Right lobe of liver (tissue), 6 donors: ENCODE data around the gene KIF26A. TPM values are rescaled to one million over a fixed set of nuclear protein-coding genes. Genes with fewer than 3 reads are reported as not detected.

Source experiments
- ATAC-seq, 4 donors: fragments of 200-7000 bp; cut with Tn5 transposase; one replicate each; pipeline ENCODE4 v1.9.1; 2020; ENCODE audit warnings: mild to moderate bottlenecking in 4 of 4, moderate library complexity in 4 of 4
- DNase-seq, 3 donors: peaks; one replicate each; pipeline ENCODE4 v3.0.0-alpha.2; 2020
- H3K27ac ChIP-seq, 3 donors: fragments of 200-600 bp; one replicate each; pipeline ENCODE4 v1.8.0; 2022
- H3K27me3 ChIP-seq, 2 donors: fragments of 200-600 bp; one replicate each; pipeline ENCODE4 v1.8.0; 2022
- H3K36me3 ChIP-seq, 4 donors: fragments of 200-600 bp; sonication (generic) in 1 of 4; one replicate each; pipeline versions ENCODE4 v1.5.1 to v1.8.0; 2017 to 2022; ENCODE audit warnings: control low read depth in 1 of 4
- H3K4me1 ChIP-seq, 4 donors: fragments of 200-600 bp; sonication (generic) in 1 of 4; one replicate each; pipeline versions ENCODE4 v1.5.1 to v1.8.0; 2017 to 2022; ENCODE audit warnings: control low read depth in 1 of 4
- H3K4me3 ChIP-seq, 3 donors: fragments of 200-600 bp; one replicate each; pipeline ENCODE4 v1.8.0; 2022
- H3K9me3 ChIP-seq, 4 donors: fragments of 200-600 bp; sonication (generic) in 1 of 4; one replicate each; pipeline versions ENCODE4 v1.5.1 to v1.8.0; 2017 to 2022; ENCODE audit warnings: control low read depth in 1 of 4
- CTCF ChIP-seq, 4 donors: fragments of 200-600 bp in 3 of 4; fragments of 450-650 bp in 1 of 4; IDR thresholded peaks; one replicate each; pipeline versions ENCODE4 v1.5.1 to v1.8.0; 2016 to 2022; ENCODE audit warnings: antibody characterized with exemption in 4 of 4, mild to moderate bottlenecking in 2 of 4
- POLR2A ChIP-seq: fragments of 450-650 bp; IDR thresholded peaks from one replicate; pipeline ENCODE4 v1.6.1; 2017; ENCODE audit warnings: antibody characterized with exemption, mild to moderate bottlenecking
- WGBS: methylation state at CpG from one replicate; pipeline ENCODE4 v1.1.6; 2018; ENCODE audit warnings: low coverage, low lambda C conversion rate; ENCODE audit not compliant: insufficient coverage; ENCODE audit errors: missing lambda C conversion rate; 5-methylcytosine and 5-hydroxymethylcytosine counted together
- intact Hi-C, 2 donors: fragments of 100-400 bp; cut with DNase I; formaldehyde crosslinking; loops; one replicate each; pipeline versions ENCODE4 v1.11.2 to v1.14.1; 2022
- total RNA-seq, 6 experiments: library from RNA; depleted of rRNA in 2 of 6; stranded (reverse); fragments of >200 nt in 2 of 6; fragmentation: NEBNext Ultra II Directional in 3 of 6; extraction: Animal tissue kit (Norgen Biotek cat#: 25700) in 3 of 6; gene quantifications; one replicate each; pipeline versions ENCODE4 v1.1.0 to v1.2.4, GENCODE V29; 2016 to 2023
- donor health status: DM: no; HTN: yes; CAD: no.
- donor health status: DM: no; HTN: no; CAD: no.
- donor health status: DM: no; HTN: no; CAD: no.
- donor health status: DM: no; HTN: yes; CAD: no.
- donor health status: DM: no; HTN: yes; CAD: no.

The KIF26A gene
- total RNA-seq, 6 experiments from 2014 or later = 0.79 to 1.5 (median 1.1) TPM

GRCh38 chr14:104197449-104198247 lies 59.3 kb downstream of the KIF26A start:
- Histone ChIP-seq H3K27me3 (no peaks in the 10 kb centered on the region), H3K4me1 (no peaks in the 10 kb centered on the region), H3K9me3 (no peaks in the 10 kb centered on the region), H3K27ac (no peak overlapping the region), H3K36me3 (no peaks in the 10 kb centered on the region), H3K4me3 (no peak overlapping the region)
- intact Hi-C loops = no loop called here
- 67% methylated on average over 5 of the region's 5 CpGs for WGBS
- DNase-seq (no peak), ATAC-seq (no peak)
- TF ChIP-seq CTCF (IDR thresholded peaks at IDR 0.05) (no peak), POLR2A (no peak)

- DNase-seq (no peak), ATAC-seq (no peak)
- H3K4me3 ChIP-seq = no peak overlapping the region
- TF ChIP-seq CTCF (IDR thresholded peaks at IDR 0.05) = no peak
- H3K36me3 ChIP-seq = no peaks in the 10 kb centered on the region
- H3K27ac ChIP-seq = no peak overlapping the region
- H3K4me1 ChIP-seq = no peaks in the 10 kb centered on the region
- 58% methylated on average over 7 of the region's 23 CpGs for WGBS
- no peaks in the 10 kb centered on the region for H3K9me3 ChIP-seq
- no peaks in the 10 kb centered on the region for H3K27me3 ChIP-seq
- intact Hi-C loops = no loop called here
These were observed 61.0 kb downstream of the KIF26A start for GRCh38 chr14:104199266-104199895.

- TF ChIP-seq POLR2A = no peak
- TF ChIP-seq CTCF (IDR thresholded peaks at IDR 0.05) = no peak
- intact Hi-C loops = no loop called here
- no peaks in the 10 kb centered on the region for H3K9me3 ChIP-seq
- ATAC-seq (no peak), DNase-seq (no peak)
- no peaks in the 10 kb centered on the region for H3K4me1 ChIP-seq
- no peaks in the 10 kb centered on the region for H3K36me3 ChIP-seq
- no peak overlapping the region for H3K27ac ChIP-seq
- no peak overlapping the region for H3K4me3 ChIP-seq
- no peaks in the 10 kb centered on the region for H3K27me3 ChIP-seq
- WGBS = 68% methylated on average over 3 of the region's 14 CpGs
These were observed 61.7 kb downstream of the KIF26A start for GRCh38 chr14:104200106-104200505.

- Histone ChIP-seq H3K4me1 (no peaks in the 10 kb centered on the region), H3K27ac (no peak overlapping the region), H3K27me3 (no peaks in the 10 kb centered on the region), H3K9me3 (no peaks in the 10 kb centered on the region), H3K36me3 (no peaks in the 10 kb centered on the region), H3K4me3 (no peak overlapping the region)
- intact Hi-C loops = no loop called here
- DNase-seq (no peak), ATAC-seq (no peak)
- no peak for TF ChIP-seq POLR2A
- WGBS = 49% methylated on average over 2 of the region's 10 CpGs
These were observed 62.2 kb downstream of the KIF26A start for GRCh38 chr14:104200591-104200990.

GRCh38 chr14:104201063-104201462 lies 62.7 kb downstream of the KIF26A start:
- Histone ChIP-seq H3K27me3 (no peaks in the 10 kb centered on the region), H3K27ac (no peak overlapping the region), H3K9me3 (no peaks in the 10 kb centered on the region), H3K4me1 (no peaks in the 10 kb centered on the region), H3K4me3 (no peak overlapping the region), H3K36me3 (no peaks in the 10 kb centered on the region)
- no peak for ATAC-seq
- TF ChIP-seq CTCF (IDR thresholded peaks at IDR 0.05) (no peak), POLR2A (no peak)
- DNase-seq = no peak
- intact Hi-C loops = no loop called here
- WGBS = no CpG with 5 or more reads among the region's 13 CpGs
